ENCODE results near the gene ADIPOQ.
"Not testable (repeated sequence)": the region's sequence is repeated elsewhere in the genome, so short reads cannot be mapped to it uniquely, and the experiment has no call there.

The ADIPOQ gene

DNA sequence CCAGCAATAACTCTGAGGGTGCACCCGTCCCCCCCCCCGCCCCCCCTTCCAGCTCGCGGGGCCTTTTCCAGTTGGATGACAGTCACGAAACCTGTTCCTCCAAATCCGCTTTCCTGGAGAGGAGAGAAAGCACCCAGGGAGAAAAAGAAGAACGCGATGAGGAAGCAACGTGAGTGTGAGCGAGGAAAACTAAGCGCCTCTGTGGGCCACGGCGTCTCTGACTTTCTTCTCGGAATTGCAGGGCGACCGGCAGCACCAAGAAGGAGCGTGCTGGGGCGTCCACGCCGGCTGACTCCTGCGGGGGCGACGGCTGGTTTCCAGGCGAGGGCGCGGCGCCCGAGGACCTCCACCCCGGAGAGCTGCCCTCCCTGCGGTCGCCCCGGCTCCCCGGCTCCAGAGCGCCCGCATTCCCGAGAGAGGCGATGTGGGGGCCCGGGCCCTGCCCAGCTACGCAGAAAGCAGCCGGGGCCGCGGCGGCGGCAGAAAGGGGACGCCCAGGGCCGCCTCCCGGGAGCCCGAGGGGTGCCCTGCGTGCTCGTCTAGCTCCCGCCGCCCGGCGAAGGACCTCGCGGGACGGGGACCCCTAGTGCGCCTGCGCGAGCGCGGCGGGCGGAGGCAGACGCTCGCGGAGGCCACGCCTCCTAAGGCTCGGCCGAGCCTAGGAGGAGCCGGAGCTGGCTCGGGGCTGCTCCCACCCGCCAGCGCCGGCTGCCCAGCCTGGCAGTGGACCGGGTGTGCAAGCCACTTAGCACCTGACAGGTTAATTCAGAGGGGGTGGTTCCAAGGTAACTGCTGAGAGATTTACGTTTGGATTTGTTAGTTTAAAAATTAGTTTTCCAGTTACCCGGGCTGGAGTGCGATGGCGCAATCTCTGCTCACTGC lies 15.3 kb upstream of the ADIPOQ start:
- peak; percentile 92 for DNase-seq

DNA sequence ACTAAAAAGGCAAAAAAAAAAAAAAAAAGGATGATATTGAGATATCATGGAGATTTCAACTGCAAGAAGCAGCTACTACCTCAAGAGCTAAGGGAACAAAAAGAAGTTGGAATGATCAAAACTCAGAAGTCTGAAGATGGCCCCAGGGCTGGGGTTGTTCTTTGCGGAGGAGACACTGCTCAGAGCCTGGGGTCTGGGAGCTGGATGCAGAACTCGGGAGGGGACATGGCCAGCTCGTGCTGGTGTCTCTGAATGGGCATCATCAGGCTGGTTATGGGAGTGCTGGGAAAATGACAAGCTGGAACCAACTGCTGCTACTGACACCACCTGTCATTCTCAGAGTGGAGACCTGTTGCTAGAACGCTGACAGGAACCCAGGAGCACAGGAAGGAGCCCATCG lies 14.2 kb upstream of the ADIPOQ start:
- DNase-seq: no peak

DNA sequence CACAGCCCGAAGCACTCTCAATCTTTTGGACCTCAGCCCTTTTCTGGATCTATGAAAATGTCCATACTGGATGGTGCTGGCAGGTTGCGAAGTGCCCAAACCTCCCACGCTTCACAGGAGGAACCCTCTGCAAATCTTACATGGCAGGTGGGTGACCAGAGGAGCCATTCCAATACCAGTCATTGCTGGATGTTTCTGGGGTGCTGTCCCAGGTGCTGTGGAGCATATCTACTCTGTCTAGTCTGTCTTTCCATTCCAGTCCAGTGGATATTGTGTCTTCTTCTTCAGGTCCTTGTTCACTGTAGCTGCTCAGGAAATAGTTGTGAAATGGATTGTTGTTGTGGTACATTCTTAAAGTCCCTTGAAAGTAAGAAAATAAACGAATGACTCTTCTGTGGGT lies 10.7 kb upstream of the ADIPOQ start:
- no peak for DNase-seq

DNA sequence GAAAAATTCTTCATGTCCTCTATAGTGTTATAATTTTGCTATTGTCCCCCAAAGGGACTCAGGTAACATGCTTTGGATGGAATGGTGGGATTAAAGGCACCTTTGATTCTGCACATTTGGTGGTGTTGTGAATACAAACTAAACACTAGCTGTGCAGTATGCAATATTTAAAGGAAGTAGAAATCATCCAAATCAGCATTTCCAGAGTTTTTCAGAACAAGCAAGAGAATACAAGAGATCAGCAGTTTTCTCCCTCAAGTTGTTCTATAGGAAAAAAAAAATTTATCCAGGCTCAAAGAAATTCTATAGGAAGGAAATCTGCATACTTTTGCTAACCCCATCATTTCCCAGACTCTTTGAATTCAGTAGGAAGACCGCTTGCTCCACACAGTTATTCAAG lies 10.2 kb upstream of the ADIPOQ start:
- no peak for DNase-seq

DNA sequence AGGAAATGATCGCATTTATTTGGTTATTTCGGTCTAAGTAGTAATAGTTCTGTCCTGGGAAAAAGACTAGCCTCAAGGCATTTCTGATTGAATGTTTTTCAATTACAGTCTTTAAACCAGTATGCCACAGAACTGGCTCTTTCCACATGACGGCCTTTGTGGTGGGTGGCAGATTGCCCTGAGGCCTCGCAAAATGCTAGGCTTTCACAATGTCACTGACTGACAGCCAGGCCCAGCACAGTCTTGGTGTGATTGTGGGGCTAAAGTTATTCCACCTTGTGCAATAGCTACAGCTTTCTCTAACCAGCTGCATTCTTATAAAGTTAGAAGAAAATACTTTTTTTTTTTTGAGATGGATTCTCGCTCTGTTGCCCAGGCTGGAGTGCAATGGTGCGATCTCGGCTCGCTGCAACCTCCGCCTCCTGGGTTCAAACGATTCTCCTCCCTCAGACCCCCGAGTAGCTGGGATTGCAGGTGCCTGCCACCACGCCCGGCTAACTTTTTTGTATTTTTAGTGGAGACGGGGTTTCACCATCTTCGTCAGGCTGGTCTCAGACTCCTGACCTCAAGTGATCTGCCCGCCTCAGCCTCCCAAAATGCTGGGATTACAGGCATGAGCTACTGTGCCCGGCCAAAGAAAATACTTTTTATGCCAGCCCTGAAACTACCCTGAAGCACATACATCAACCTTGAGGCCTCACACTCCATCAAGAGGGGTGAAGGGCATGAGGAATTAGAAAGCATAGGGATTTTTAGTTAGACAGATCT lies 2.5 kb upstream of the ADIPOQ start:
- no peak for DNase-seq

DNA sequence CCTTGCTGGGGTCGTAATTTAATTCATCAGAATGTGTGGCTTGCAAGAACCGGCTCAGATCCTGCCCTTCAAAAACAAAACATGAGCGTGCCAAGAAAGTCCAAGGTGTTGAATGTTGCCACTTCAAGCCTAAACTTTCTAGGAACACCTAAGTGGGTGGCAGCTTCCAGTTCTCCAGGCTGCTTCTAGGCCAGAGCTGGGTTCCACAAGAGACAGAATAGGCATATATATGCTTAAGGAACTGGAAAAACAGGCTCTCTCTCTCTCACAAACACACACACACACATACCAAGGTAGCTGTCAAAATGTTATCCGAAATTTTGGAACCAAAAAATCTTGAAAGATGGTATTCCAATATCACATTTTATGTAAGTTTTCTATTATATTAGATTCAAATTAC lies 890 bp upstream of the ADIPOQ start:
- DNase-seq: no peak

DNA sequence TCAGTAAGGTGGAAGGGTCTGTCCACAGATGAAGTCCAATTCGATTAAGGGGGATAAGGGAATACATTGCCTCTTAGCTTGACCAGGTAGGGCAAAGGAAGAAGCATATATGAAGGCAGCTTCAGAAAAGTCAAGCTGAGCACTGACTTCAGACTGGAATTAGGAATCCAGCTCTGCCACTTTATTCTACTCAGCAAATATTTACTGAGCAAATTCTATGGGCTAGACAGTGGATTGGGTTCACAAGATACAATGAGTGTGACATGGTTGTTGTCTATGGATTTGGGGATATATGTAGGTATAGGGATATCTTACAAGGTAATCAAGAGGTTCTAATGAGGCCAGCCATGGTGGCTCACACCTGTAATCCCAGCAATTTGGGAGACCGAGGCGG lies 526 bp downstream of the ADIPOQ start:
- no peak for DNase-seq

DNA sequence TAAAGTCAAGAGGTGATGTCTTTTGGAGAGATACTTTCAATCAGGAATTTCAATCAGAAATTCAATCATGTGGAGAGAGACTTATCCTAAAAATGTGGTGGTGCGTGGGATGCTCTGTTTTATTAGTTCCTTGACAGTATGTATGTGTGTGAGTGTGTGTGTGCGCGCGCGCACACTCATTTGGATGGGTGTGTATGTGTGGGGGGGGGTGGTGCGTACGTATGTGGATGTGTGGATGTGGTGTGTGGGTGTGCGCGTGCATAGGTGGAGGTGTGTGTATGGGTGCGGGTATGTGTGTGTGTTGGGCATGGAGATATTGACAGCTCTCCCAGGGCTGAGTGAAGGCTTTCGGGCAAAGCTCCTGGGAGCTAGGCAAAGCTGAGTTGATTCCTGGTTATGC lies 2.4 kb downstream of the ADIPOQ start:
- no peak for DNase-seq

DNA sequence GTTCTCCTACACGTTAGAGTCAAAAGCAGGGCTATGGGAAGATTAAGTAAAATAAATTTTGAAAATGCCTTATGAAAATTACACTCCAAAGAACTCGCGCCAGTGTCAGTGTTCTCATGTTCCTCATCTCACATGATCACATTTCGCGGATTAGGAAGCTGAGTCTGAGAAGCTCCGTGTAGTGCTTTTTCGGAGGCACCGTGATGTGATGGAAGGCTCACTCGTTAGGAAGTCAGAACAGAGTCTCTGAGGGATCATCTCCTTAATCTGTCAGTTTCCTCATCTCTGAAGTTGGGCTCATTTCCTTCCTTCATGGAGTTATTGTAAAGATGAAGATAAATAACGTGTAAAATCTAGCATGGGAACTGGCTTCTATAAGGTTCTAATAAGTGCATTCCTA lies 3.2 kb downstream of the ADIPOQ start:
- DNase-seq: no peak

DNA sequence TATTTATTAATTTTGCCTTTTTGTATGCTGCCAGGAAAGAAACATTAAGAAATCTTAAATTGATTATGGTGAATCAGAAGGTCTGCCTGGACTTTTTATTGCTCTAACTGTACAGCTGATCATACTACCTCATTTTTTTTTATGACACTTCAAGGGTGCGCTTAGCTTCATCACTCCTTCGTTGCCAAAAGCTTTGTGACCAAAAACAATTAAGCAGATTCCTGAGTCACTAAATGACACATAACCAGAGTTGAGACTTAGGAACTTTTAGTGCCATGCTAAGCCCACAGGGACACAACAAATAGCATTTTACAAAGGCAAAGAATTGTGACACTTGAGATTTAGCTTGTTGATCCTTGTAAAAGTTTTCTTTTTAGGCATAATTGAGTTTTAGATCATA lies 4.9 kb downstream of the ADIPOQ start:
- DNase-seq: no peak

DNA sequence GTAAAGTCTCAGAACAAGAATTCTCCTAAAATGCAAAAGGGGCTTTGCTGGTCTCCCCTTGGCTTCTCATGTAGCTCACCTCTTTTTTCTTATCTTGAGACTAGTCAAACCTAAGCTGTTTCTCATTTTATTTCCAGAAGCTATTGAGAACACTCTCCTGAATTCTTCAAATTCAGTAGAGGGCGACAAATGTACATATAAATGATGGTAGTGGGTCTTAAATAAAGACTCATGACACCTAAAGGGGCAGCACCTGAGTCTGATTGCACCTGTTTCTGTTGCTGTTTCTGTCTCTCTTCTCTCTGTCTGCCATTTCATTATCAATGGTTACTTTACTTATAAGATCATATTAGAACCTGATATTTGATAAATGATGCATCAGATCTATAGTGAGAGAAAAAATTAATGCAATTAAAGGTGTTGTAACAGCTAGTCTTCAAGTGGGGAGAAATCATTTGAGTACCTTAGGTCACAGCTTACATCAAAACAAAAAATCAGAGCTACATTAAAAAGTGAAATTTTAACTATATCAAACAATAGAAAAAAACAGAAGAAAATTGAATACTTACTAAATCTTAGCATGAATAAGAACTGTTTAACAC lies 7.0 kb downstream of the ADIPOQ start:
- peak; percentile 65 for DNase-seq

DNA sequence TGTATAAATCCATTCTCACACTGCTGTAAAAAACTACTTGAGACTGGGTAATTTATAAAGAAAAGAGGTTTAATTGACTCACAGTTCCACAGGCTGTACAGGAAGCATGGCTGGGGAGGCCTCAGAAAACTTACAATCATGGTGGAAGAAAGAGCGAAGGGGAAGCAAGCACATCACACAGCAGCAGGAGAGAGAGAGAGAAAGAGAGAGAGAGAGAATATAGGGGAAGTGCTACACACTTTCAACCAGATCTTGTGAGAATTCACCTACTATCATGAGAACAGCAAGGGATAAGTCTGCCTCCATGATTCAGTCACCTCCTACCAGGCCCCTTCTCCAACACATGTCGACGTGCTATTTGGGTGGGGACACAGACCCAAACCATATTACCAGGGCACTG lies 9.3 kb downstream of the ADIPOQ start:
- DNase-seq: not testable (repeated sequence)

DNA sequence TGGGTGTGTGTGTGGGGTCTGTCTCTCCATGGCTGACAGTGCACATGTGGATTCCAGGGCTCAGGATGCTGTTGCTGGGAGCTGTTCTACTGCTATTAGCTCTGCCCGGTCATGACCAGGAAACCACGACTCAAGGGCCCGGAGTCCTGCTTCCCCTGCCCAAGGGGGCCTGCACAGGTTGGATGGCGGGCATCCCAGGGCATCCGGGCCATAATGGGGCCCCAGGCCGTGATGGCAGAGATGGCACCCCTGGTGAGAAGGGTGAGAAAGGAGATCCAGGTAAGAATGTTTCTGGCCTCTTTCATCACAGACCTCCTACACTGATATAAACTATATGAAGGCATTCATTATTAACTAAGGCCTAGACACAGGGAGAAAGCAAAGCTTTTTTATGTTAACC lies 10.5 kb downstream of the ADIPOQ start:
- no peak for DNase-seq

DNA sequence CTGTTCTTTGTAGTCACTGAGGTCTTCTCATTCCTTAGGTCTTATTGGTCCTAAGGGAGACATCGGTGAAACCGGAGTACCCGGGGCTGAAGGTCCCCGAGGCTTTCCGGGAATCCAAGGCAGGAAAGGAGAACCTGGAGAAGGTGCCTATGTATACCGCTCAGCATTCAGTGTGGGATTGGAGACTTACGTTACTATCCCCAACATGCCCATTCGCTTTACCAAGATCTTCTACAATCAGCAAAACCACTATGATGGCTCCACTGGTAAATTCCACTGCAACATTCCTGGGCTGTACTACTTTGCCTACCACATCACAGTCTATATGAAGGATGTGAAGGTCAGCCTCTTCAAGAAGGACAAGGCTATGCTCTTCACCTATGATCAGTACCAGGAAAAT lies 11.6 kb downstream of the ADIPOQ start:
- no peak for DNase-seq

DNA sequence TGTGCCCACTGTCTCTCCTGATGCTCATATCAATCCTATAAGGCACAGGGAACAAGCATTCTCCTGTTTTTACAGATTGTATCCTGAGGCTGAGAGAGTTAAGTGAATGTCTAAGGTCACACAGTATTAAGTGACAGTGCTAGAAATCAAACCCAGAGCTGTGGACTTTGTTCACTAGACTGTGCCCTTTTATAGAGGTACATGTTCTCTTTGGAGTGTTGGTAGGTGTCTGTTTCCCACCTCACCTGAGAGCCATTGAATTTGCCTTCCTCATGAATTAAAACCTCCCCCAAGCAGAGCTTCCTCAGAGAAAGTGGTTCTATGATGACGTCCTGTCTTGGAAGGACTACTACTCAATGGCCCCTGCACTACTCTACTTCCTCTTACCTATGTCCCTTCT lies 12.4 kb downstream of the ADIPOQ start:
- DNase-seq: no peak

DNA sequence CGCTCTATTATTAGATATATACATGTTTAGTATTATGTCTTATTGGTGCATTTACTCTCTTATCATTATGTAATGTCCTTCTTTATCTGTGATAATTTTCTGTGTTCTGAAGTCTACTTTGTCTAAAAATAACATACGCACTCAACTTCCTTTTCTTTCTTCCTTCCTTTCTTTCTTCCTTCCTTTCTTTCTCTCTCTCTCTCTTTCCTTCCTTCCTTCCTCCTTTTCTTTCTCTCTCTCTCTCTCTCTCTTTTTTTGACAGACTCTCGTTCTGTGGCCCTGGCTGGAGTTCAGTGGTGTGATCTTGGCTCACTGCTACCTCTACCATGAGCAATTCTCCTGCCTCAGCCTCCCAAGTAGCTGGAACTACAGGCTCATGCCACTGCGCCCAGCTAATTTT lies 15.2 kb downstream of the ADIPOQ start:
- DNase-seq: no peak

DNA sequence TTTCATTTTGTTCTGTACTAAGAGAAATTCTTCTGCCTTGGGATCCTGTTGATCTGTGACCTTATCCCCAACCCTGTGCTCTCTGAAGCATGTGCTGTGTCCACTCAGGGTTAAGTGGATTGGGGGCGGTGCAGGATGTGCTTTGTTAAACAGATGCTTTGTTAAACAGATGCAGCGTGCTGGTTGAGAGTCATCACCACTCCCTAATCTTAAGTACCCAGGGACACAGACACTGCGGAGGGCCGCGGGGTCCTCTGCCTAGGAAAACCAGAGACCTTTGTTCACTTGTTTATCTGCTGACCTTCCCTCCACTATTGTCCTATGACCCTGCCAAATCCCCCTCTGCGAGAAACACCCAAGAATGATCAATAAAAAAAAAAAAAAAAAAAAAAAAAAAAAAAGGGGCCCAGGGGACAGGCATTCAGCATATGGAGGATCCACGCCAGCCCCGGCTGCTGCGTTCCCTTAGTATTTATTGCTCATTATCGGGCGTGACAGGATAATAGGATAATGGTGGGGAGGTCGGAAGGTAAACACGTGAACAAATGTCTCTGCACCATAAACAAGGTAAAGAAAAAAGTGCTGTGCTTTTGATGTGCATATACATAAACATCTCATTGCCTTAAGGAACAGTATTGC lies 22.8 kb downstream of the ADIPOQ start:
- DNase-seq: not testable (repeated sequence)

DNA sequence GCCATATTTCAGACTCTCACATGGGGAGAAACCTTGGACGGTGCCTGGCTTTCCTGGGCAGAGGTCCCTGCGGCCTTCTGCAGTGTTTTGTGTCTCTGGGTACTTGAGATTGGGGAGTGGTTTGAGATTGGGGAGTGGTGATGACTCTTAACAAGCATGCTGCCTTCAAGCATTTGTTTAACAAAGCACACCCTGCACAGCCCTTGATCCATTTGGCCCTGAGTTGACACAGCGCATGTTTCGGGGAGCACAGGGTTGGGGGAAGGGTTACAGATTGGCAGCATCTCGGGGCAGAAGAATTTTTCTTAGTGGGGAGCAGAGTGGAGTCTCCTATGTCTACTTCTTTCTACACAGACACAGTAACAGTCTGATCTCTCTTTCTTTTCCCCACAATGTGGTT lies 23.6 kb downstream of the ADIPOQ start:
- not testable (repeated sequence) for DNase-seq

DNA sequence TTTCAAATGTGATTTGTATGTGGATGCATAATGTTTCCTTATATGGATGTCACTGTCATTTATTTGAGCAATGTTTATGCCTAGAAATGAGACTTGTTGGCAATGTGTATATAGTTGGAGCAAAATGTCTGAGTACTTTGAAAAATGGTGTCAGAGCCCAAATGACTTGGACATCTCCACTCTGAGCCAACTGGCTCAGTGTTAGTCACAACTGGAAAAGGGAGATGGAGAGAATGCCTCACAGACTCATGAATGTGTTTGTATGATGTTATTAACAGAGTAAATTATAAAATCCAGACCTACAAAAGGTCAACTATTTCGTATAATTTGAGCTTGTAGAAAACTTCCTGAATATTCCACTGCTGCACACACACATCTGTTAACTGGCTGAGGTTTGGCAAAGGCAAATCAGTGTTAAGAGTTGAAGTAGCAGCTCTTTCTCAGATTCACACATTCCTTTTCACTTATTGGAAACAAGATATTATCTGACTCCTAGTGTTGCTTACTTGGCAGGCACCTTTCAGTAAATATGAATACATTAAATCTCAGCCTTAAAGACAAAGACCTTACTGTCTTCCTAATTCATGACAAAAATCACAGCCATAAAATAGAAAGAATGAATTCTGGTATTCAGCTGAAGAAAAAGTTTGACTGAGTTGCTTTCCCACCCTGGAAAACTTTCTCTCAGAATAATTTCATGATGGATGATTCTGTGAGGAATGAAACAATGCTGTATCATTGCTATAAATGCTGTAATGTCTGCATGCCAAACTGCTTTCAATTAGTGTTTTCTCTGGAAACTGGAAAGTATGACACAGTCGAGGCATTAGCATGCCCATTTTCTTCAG lies 27.0 kb downstream of the ADIPOQ start:
- DNase-seq: peak; percentile 39

DNA sequence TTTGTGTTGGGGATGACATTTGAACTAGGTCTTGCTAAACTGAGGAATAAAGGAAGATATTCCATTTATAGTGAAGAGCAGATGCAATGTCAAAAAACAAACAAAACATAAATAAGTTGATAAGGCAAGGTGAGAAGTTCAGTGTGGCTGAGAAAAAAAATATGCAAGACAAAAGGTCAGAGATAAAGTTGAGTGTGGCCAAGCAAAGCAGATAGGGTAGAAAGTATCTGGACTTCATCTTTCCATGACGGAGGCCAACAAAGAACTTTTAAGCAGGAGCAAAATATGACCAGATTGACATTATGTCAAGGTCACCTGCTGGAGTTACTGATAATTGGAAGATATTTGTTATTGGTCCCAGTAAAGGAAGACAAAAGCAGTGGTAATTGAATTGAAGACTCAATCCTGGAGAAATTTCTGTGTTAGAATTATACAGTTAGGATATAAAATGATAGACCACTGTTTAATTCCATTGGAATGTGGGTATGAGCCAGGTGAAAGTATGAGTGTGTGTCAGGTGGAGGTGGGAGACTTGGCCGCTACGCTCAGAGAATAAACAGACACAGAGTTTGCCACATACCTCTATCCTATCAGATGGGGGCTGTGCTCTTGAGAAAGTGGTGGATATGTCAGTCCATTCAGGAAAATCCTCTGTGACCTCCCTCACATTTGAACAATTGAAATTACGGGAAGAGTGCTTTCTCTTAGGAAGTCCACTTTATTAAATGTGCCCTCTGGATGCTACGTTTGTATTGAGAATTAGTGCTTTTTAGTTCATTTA lies 28.1 kb downstream of the ADIPOQ start:
- no peak for DNase-seq

DNA sequence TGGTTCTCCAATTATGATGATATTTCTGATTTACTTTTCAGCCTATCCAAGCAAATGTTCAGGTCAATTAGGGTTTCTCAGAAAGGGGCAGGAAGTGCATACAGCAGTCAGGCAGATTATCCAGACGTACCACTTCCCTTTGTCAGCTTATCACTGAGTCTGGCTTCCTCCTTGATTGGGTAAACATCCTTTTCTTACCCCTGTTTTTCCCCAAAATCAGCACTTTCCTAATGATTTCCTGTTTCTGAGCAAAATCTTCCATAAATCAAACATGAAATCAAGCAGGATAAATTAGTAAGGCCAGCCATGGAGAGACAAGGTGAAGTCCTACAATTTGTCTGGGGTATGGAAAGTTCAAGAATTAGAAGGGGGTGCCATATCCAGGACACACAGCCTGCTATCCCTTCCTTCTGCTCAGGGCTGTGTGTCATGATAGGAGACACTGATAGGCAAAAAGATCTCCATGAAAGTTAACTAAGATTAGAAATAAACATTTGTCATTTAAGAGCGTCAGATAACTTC lies 29.0 kb downstream of the ADIPOQ start:
- peak; percentile 56 for DNase-seq
